HG02981 (cell line): ENCODE measurements around the gene NUP35.
"Not testable (repeated sequence)": the region's sequence is repeated elsewhere in the genome, so short reads cannot be mapped to it uniquely, and the experiment has no call there.

Source experiments
- ATAC-seq: cut with Tn5 transposase; IDR thresholded peaks from one replicate; pipeline ENCODE4 v1.9.1; 2021; ENCODE audit warnings: mild to moderate bottlenecking, moderate library complexity; ENCODE audit not compliant: unreplicated experiment

NUP35 gene

GRCh38 chr2:183126635-183127034 lies 2.4 kb downstream of the NUP35 start:
- no peak for ATAC-seq

GRCh38 chr2:183134016-183134415 lies 9.8 kb downstream of the NUP35 start:
- ATAC-seq, result no peak

- no peak for ATAC-seq
These were observed 24.7 kb downstream of the NUP35 start for GRCh38 chr2:183148955-183149354.

- ATAC-seq, result no peak
These were observed 25.2 kb downstream of the NUP35 start for GRCh38 chr2:183149489-183149888.

- ATAC-seq, result not testable (repeated sequence)
These were observed 28.0 kb downstream of the NUP35 start for GRCh38 chr2:183152280-183152679.

GRCh38 chr2:183153967-183154366 lies 29.7 kb downstream of the NUP35 start:
- ATAC-seq, result no peak

GRCh38 chr2:183154772-183155171 lies 30.5 kb downstream of the NUP35 start:
- not testable (repeated sequence) for ATAC-seq

- no peak for ATAC-seq
These were observed 32.9 kb downstream of the NUP35 start for GRCh38 chr2:183157131-183157530.

GRCh38 chr2:183162362-183162761 lies 38.1 kb downstream of the NUP35 start:
- no peak for ATAC-seq

- ATAC-seq, result no peak
These were observed 39.8 kb downstream of the NUP35 start for GRCh38 chr2:183163821-183164649.

- no peak for ATAC-seq
These were observed 40.4 kb downstream of the NUP35 start for GRCh38 chr2:183164650-183165015.

GRCh38 chr2:183166210-183166609 lies 42.0 kb downstream of the NUP35 start:
- no peak for ATAC-seq

GRCh38 chr2:183166976-183167375 lies 42.7 kb downstream of the NUP35 start:
- not testable (repeated sequence) for ATAC-seq

GRCh38 chr2:183172220-183172887 lies 48.1 kb downstream of the NUP35 start:
- ATAC-seq, result no peak

GRCh38 chr2:183179156-183179555 lies 54.9 kb downstream of the NUP35 start:
- no peak for ATAC-seq

GRCh38 chr2:183185534-183185933 lies 61.3 kb downstream of the NUP35 start:
- ATAC-seq, result no peak

- ATAC-seq, result no peak
These were observed 62.1 kb downstream of the NUP35 start for GRCh38 chr2:183186296-183186695.

- no peak for ATAC-seq
These were observed 62.5 kb downstream of the NUP35 start for GRCh38 chr2:183186766-183187165.

- ATAC-seq, result no peak
These were observed 68.1 kb downstream of the NUP35 start for GRCh38 chr2:183192343-183192742.

GRCh38 chr2:183193904-183194303 lies 69.7 kb downstream of the NUP35 start:
- ATAC-seq, result no peak

- no peak for ATAC-seq
These were observed 71.2 kb downstream of the NUP35 start for GRCh38 chr2:183195397-183195796.

GRCh38 chr2:183195998-183196409 lies 71.8 kb downstream of the NUP35 start:
- ATAC-seq, result no peak
